Measurements from ENCODE around the gene SHOX.
"Not testable (repeated sequence)": the region's sequence is repeated elsewhere in the genome, so short reads cannot be mapped to it uniquely, and the experiment has no call there.

The SHOX gene

GRCh38 chrX:623599-624315 lies 6.8 kb upstream of the SHOX start:
- no peaks in the 10 kb centered on the region for H3K27me3 ChIP-seq (ENCODE audit: control insufficient read depth, low read length)
- H3K4me3 ChIP-seq (ENCODE audit: low read length), result no peak overlapping the region

GRCh38 chrX:625137-625691 lies 5.4 kb upstream of the SHOX start:
- Histone ChIP-seq H3K4me1 (ENCODE audit: control insufficient read depth, low read length) (no peaks in the 10 kb centered on the region), H3F3A (ENCODE audit: control insufficient read depth, insufficient read depth) (no peaks in the 10 kb centered on the region), H3K4me3 (ENCODE audit: low read length) (no peak overlapping the region), H3K36me3 (ENCODE audit: control insufficient read depth, low read length) (no peaks in the 10 kb centered on the region), H3K79me2 (ENCODE audit: control insufficient read depth, low read length) (no peaks in the 10 kb centered on the region), H4K20me1 (ENCODE audit: control insufficient read depth, insufficient read depth, low read depth, low read length) (no peaks in the 10 kb centered on the region), H3K9me3 (ENCODE audit: control insufficient read depth, insufficient read depth, low read length) (no peaks in the 10 kb centered on the region), H3K27ac (ENCODE audit: low read depth, low read length) (no peak overlapping the region), H3K9me2 (replicated peaks; ENCODE audit: control insufficient read depth, low read length) (no peaks in the 10 kb centered on the region), H3K27me3 (ENCODE audit: control insufficient read depth, low read length) (no peaks in the 10 kb centered on the region), H3K4me2 (ENCODE audit: low read length) (no peak overlapping the region)
- no peak for TF ChIP-seq CTCF (IDR thresholded peaks at IDR 0.05; ENCODE audit: low read depth, low read length, poor library complexity, severe bottlenecking)
- no peak for TF ChIP-seq EZH2phosphoT487 (IDR thresholded peaks at IDR 0.05; ENCODE audit: borderline replicate concordance, low read length)

More at GRCh38 chrX:623599-624315, 6.8 kb upstream of the SHOX start:
- Histone ChIP-seq H3K27ac (ENCODE audit: low read depth, low read length) (no peak overlapping the region), H3K9me3 (ENCODE audit: control insufficient read depth, insufficient read depth, low read length) (no peaks in the 10 kb centered on the region), H3F3A (ENCODE audit: control insufficient read depth, insufficient read depth) (no peaks in the 10 kb centered on the region), H3K9me2 (replicated peaks; ENCODE audit: control insufficient read depth, low read length) (no peaks in the 10 kb centered on the region), H3K4me2 (ENCODE audit: low read length) (no peak overlapping the region), H4K20me1 (ENCODE audit: control insufficient read depth, insufficient read depth, low read depth, low read length) (no peaks in the 10 kb centered on the region), H3K79me2 (ENCODE audit: control insufficient read depth, low read length) (no peaks in the 10 kb centered on the region), H3K4me1 (ENCODE audit: control insufficient read depth, low read length) (no peaks in the 10 kb centered on the region), H3K36me3 (ENCODE audit: control insufficient read depth, low read length) (no peaks in the 10 kb centered on the region)
- TF ChIP-seq CTCF (IDR thresholded peaks at IDR 0.05; ENCODE audit: low read depth, low read length, poor library complexity, severe bottlenecking), result no peak
- no peak for TF ChIP-seq EZH2phosphoT487 (IDR thresholded peaks at IDR 0.05; ENCODE audit: borderline replicate concordance, low read length)

GRCh38 chrX:626047-626446 lies 4.5 kb upstream of the SHOX start:
- H4K20me1 ChIP-seq (ENCODE audit: control insufficient read depth, insufficient read depth, low read depth, low read length); H3K27me3 ChIP-seq (ENCODE audit: control insufficient read depth, low read length); H3F3A ChIP-seq (ENCODE audit: control insufficient read depth, insufficient read depth); H3K79me2 ChIP-seq (ENCODE audit: control insufficient read depth, low read length); H3K4me3 ChIP-seq (ENCODE audit: low read length); H3K4me2 ChIP-seq (ENCODE audit: low read length); H3K36me3 ChIP-seq (ENCODE audit: control insufficient read depth, low read length); H3K4me1 ChIP-seq (ENCODE audit: control insufficient read depth, low read length); H3K27ac ChIP-seq (ENCODE audit: low read depth, low read length); H3K9me2 ChIP-seq (replicated peaks; ENCODE audit: control insufficient read depth, low read length); H3K9me3 ChIP-seq (ENCODE audit: control insufficient read depth, insufficient read depth, low read length): not testable (repeated sequence)

- Histone ChIP-seq H3K36me3 (ENCODE audit: control insufficient read depth, low read length) (no peaks in the 10 kb centered on the region), H3F3A (ENCODE audit: control insufficient read depth, insufficient read depth) (no peaks in the 10 kb centered on the region), H3K4me1 (ENCODE audit: control insufficient read depth, low read length) (no peaks in the 10 kb centered on the region), H3K4me3 (ENCODE audit: low read length) (no peak overlapping the region), H3K27ac (ENCODE audit: low read depth, low read length) (no peak overlapping the region), H3K9me3 (ENCODE audit: control insufficient read depth, insufficient read depth, low read length) (no peaks in the 10 kb centered on the region), H4K20me1 (ENCODE audit: control insufficient read depth, insufficient read depth, low read depth, low read length) (no peaks in the 10 kb centered on the region), H3K27me3 (ENCODE audit: control insufficient read depth, low read length) (no peaks in the 10 kb centered on the region), H3K9me2 (replicated peaks; ENCODE audit: control insufficient read depth, low read length) (no peaks in the 10 kb centered on the region), H3K4me2 (ENCODE audit: low read length) (no peak overlapping the region), H3K79me2 (ENCODE audit: control insufficient read depth, low read length) (no peaks in the 10 kb centered on the region)
- no peak for TF ChIP-seq CTCF (IDR thresholded peaks at IDR 0.05; ENCODE audit: low read depth, low read length, poor library complexity, severe bottlenecking)
- TF ChIP-seq EZH2phosphoT487 (IDR thresholded peaks at IDR 0.05; ENCODE audit: borderline replicate concordance, low read length), result no peak
These were observed 3.7 kb upstream of the SHOX start for GRCh38 chrX:626745-627509.

Measured in DOHH2 (cell line).